ENCODE results near the gene VSIG8.

VSIG8 gene

DNA sequence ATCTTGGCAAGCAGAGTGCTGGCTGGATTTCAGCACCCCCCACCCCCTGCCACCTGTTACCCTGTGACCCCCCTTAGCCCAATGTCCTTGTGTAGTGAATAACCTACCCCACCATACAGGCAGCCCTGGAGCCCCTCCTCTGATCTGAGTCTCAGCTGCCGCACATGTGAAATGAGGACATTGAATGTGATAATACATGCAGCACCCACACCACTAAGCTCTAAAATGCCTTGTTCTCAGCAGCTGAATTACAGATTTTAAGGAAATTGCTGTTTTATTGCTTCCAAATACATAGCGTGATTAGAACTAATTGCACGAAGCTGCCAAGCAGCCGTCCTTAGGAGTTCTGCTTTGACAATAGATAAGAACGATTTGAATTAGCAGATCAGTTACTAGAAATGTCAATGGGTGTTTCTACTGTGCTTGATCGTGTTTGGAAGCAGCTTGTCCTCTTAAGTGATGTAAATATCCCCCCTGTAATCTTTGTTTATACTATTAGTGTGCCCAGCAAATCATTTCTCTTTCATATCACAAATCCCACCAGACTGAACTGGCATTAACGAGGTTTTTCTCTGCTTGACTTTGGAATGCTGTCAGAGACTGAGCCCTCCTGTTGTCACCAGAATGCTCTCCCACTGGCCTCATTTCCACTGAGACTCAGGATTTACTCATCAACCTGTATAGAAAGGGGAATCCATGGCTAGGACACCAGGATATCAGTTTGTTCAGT, 30.9 kb downstream of the VSIG8 start:
- no peak for DNase-seq (ENCODE audit: low read depth in 2 of 3, low spot score in 1 of 3)

DNA sequence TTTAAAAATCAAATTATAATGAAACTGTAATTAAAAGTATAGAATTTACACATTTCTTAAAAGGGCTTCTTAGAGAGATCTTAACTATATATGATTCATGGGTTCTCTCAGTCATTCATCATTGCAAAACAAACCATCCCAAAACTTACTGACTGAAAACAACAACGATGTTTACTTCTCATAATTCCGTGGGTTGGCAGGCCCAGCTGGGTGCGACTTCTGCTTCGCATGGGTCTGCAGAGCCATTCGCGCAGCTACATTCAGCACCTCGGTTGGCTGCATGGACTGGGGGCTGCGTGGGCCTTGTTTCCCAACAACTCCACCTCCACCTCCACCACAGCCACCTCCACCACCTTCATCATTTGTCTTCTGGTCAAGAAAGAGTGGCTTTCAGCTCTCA, 31.7 kb downstream of the VSIG8 start:
- DNase-seq (ENCODE audit: low read depth in 2 of 3, low spot score in 1 of 3), result no peak

DNA sequence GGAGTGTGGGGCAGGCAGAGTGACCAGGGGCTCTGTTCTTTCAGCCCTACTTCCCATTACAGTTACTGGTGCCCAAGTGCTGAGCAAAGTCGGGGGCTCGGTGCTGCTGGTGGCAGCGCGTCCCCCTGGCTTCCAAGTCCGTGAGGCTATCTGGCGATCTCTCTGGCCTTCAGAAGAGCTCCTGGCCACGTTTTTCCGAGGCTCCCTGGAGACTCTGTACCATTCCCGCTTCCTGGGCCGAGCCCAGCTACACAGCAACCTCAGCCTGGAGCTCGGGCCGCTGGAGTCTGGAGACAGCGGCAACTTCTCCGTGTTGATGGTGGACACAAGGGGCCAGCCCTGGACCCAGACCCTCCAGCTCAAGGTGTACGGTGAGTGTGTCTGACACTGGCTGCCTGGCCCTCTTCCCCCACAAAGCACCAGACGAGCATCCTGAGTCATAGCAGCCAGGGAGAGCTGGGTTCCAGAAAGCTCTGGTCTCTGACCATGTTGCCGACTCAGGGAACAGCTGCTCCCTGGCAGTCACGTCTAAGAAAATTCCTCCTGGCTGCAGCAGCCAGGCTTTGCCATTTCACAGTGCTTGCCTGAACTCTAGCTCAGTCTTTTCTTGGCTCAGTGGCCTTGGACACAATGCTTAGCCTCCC, 32.5 kb downstream of the VSIG8 start:
- DNase-seq (ENCODE audit: low read depth in 2 of 3, low spot score in 1 of 3), result no peak

DNA sequence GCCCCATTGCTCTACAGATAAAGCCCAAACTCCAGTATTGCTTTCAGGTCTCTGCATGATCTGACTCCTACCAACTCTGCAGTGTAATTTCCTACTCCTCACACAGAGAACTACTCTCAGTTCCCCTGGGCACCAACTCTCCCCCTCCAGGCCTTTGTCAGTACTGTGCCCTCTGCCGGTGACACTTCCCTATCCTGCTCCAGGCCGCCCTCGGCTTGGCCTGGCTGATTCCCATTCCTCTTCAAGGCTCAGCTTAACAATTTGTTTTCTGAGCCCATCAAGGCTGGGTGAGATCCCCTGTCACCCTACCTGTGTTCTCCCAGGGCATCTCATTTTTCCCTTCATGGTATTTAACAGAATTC, 33.2 kb downstream of the VSIG8 start:
- no peak for DNase-seq (ENCODE audit: low read depth in 2 of 3, low spot score in 1 of 3)

DNA sequence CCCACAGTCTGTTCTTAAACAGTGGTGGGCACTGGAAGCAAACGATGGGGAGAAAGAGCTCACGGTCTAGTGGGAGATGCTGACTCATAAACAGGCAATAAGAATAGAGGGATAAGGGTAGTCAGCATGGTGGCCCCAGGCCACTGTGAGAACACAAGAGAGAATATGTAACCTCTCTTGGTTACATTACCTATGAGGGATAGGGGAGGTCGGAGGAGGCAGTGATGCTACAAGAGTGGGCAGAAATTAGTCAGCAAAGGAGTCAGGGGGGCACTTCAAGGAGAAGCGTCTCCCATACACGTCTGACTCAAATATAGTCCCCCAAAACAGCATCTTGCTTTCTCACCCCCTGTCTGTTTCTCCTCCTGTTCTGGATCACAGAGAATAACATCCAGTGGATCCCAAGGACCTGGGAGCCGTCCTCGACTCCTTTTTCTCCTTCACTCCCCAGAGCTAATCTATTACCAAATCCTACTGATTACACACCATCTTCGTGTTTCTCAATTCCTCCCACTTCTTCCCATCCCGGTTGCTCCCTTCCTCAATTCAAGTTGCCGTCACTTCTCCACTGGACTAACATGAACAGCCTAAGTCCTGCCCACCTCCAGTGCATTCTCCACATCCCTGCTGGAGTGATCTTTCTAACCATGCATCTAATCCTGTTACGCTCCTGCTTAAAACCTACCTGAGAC, 33.7 kb downstream of the VSIG8 start:
- no peak for DNase-seq (ENCODE audit: low read depth in 2 of 3, low spot score in 1 of 3)

DNA sequence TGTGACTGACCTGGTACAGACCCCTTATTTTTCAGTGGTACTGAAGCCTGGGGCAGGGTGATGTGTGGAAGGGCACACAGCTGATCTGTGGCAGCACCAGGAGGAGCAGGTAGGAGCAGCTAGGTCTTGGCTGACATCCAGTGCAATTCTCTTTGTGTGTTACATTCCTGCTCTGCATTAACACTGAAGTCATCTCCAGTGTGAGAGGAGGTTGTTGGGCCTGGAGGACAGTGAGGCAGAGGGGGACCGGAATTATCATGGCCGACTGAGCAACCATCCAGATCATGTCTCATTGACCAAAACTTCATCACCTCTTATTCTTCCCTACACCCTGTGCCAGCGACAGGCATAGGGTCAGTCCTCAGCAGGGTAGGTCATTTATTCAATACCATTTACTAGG, 34.3 kb downstream of the VSIG8 start:
- DNase-seq (ENCODE audit: low read depth in 2 of 3, low spot score in 1 of 3), result no peak

DNA sequence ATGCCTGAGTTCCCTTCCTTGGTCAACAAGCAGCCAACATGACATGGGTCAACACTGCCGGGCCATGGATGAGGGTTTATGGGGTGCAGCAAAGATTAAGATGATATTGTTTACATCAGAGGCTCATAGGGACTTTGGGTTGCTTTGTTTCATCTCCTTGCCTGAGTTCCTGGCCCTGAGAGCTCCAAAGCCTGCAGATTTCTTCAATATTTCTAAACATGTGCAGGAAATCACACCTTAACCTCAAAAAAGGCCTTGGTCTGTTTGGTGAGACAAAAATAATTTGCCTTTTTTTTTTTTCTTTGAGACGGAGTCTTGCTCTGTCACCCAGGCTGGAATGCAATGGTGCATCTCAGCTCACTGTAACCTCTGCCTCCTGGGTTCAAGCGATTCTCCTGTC, 34.9 kb downstream of the VSIG8 start:
- no peak for DNase-seq (ENCODE audit: low read depth in 2 of 3, low spot score in 1 of 3)

DNA sequence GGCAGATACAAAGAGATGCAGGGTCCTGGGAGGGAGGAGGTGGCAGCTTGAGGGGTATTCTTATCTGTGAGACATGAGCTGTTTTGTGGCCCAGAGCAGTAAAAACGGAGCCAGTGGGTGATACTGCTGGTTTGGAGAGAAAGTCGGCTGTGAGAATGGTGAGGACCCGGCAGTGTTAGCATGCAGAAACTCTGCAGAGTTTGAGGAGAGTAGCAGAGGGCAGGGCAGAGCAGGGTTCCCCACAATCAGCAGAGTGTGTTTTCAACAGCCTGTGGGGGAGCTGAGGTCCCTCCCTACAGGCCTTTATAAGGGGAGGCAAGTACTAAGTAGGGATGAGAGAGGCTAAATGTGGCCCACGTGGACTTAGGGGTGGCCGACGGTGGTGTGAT, 35.4 kb downstream of the VSIG8 start:
- DNase-seq (ENCODE audit: low read depth in 2 of 3, low spot score in 1 of 3), result no peak

DNA sequence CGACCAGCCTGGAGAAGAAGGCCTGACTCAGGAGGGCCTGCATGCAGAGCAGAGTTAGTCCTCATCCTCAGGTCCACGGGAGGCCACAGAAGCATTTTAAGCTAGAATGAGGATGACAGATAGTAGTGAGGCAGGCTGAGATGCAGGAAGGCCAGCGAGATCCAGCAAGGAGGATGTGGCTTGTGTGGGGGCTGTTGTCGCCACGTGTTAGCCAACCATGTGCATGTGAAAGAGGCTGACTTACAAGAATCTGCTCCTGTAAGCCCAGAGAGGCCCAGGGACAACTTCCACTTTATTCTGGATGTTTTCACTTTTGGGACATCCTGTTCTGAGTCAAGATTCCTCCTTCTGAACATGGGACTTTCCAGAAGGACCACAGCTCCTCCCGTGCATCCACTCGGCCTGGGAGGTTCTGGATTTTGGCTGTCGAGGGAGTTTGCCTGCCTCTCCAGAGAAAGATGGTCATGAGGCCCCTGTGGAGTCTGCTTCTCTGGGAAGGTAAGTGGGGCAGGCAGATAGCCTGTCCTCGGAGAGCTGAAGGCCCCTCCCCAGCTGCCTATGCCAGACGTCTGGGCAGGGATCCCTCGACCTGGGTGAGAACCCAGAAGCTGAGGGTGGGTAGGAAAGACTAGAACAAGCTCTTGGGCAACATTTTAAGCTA, 35.9 kb downstream of the VSIG8 start, which contains the start of gene SLAMF8:
Gene SLAMF8, plus strand, starts transcription at position 433 of the 661 bp plus-strand sequence. Its CDS starts 26 bp downstream, at position 459.
- DNase-seq (ENCODE audit: low read depth in 2 of 3, low spot score in 1 of 3), result peak; percentile 39 to 44 (median 43)

DNA sequence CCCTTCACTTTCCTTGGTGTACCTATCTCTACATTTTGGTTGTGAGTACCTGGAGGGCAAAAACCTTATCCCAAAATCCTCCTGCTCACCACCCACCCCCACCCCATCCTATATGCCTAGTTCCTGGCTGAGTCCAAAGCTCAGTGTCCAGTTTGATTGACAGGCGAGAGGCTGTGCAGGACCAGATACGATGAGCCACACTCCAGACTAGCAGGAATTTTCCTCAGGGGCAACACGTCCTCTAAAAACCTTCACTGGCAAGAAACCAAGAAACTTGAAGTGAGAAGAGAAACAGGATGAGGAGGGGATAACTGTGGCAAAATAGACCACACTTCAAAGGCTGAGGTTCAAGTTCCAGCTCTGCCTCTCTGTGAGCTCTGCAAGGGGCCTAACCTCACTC, 36.9 kb downstream of the VSIG8 start:
- no peak for DNase-seq (ENCODE audit: low read depth in 2 of 3, low spot score in 1 of 3)

DNA sequence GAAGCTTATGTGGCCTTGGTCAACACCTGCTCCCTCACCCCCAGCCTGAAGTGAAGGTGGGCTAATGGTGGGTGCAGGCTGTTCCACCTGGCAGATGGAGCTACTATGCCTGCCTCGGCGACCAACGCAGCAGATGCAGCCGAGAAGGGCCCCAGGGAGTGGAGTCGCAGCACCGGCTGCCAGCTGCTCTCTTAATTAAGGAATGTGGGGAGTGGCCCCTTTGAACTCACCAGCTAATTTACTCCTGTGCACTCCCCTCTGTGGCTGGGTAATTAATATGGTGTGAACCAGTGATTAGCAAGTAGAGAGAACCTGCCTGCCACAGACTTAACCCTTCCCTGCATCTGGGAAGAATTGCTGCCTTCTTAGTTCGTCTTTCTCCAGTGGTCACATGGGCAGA, 39.1 kb downstream of the VSIG8 start:
- DNase-seq (ENCODE audit: low read depth in 2 of 3, low spot score in 1 of 3), result no peak

DNA sequence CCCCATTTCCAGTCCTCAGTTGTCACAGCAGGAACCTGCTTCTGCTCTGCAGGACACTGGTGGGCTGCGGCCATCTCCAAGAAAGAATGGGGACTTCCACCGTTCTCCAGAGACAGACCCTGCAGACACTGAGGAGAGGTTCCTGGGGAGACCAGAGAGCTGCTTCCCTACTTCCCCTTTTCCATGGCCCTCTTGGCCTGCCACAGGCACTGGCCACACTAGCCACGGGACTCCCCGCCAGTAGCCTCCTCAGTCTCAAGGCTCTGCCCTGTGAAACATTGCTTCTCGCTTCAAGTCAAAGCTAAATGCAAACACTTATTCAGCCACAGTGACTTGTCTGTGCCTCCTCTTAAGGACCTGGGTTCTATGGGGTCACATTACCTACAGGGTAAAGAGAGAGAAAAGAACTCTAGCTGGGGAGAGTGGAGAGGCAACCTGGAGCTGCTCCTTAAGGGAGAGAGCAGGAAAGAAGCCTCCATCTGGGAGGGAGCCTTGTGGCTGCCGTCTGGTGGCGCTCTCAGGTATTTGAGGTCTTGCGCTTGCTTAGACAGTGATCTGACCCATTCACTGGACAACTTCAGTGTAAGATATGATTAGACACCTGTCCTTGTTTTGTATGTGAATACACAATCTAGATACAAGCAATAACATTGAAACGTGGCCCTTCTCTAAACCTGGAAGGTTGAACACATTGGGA, 41.1 kb downstream of the VSIG8 start:
- no peak for DNase-seq (ENCODE audit: low read depth in 2 of 3, low spot score in 1 of 3)

DNA sequence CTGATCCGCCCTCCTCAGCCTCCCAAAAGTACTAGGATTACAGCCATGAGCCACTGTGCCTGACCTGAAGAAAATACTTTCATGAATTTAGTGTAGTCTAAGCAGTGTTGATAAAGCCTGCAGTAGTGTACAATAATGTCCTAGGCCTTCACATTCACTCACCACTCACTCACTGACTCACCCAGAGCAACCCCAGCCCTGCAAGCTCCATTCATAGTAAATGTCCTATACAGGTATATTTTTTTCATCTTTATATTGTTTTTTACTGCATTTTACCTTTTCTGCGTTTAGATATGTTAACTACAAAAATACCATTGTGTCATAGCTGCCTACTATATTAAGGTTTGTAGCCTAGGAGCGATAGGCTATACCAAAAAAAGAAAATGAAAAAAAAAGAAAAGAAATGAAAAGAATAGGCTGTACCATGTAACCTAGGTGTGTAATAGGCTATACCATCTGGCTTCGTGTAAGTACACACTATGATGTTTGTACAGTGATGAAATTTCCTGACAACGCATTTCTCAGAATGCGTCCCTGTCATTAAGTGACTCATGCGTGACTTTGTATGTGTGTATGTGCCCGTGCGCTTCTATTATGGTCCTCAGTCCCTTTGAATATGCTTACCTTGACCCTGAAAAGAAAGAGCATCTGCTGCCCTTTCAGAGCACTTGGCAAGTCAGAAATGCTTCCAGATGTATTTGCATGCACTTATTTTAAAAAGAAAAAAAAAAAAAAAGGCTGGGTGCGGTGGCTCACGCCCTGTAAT, 45.0 kb downstream of the VSIG8 start:
- DNase-seq (ENCODE audit: low read depth in 2 of 3, low spot score in 1 of 3), result no peak

DNA sequence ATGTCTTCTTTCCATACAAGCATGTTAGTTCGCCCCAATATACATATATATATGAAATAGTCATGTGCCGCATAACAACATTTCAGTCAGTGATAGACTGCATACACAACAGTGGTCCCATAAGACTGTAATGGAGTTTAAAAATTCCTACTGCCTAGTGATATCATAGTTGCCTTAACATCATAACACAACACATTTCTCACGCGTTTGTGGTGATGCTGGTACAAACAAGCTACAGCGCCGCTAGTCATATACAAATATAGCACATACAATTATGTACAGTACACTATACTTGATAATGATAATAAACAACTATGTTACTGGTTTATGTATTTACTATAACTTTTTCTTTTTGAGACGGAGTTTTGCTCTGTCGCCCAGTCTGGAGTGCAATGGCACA, 46.5 kb downstream of the VSIG8 start:
- no peak for DNase-seq (ENCODE audit: low read depth in 2 of 3, low spot score in 1 of 3)

DNA sequence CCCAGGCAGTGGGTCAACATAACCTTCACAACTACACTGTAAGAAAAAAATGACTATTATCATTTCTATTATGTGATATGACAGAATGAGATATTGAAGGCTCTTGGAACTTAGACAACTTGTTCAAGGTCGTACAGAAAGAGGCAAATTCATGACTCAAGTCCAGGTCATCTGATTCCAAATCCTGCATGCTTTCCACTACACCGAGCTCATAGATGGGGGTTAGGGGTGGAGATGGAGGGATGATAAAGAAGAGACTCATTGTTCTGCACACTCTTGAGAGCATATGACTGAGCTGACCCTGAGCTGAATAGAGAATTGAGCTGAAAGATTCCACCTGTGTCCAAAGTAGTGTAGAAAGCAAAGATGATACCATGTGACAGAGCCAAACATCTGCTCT, 57.5 kb downstream of the VSIG8 start:
- DNase-seq (ENCODE audit: low read depth in 2 of 3, low spot score in 1 of 3), result no peak

Data from stimulated activated CD4-positive, alpha-beta T cell treated with anti-CD3 and anti-CD28 coated beads, Interleukin-12 subunit alpha, Interleukin-12 subunit beta, amount 100 ng/mL, for 48 hours (primary cell).